Effector memory CD4-positive, alpha-beta T cell (primary cell): ENCODE measurements around the gene ZFY.
A peak's percentile ranks its signal among the peaks of the same experiment; 100 is the strongest.

Experiments used
- DNase-seq, 3 donors: peaks; one replicate each; pipeline ENCODE4 v3.0.0-alpha.2; 2020
- H3K27ac ChIP-seq: 2 replicates; pipeline ENCODE4 v1.7.0; 2013; ENCODE audit warnings: mild to moderate bottlenecking, low read length, moderate library complexity; ENCODE audit not compliant: insufficient read depth, poor library complexity, severe bottlenecking
- H3K27me3 ChIP-seq: replicated peaks from 2 replicates; pipeline ENCODE4 v1.7.0; 2013; ENCODE audit warnings: mild to moderate bottlenecking, low read length; ENCODE audit not compliant: insufficient read depth, control insufficient read depth, poor library complexity, severe bottlenecking
- H3K36me3 ChIP-seq: 2 replicates; pipeline ENCODE4 v1.7.0; 2013; ENCODE audit warnings: mild to moderate bottlenecking, low read length, moderate library complexity; ENCODE audit not compliant: control insufficient read depth, insufficient read depth
- H3K4me1 ChIP-seq: 2 replicates; pipeline ENCODE4 v1.7.0; 2013; ENCODE audit warnings: low read length, mild to moderate bottlenecking; ENCODE audit not compliant: control insufficient read depth, insufficient read depth, poor library complexity, severe bottlenecking
- H3K4me3 ChIP-seq: 2 replicates; pipeline ENCODE4 v1.7.0; 2013; ENCODE audit warnings: low read length, low read depth, mild to moderate bottlenecking; ENCODE audit not compliant: insufficient read depth, poor library complexity, severe bottlenecking
- H3K9me3 ChIP-seq: 2 replicates; pipeline ENCODE4 v1.7.0; 2013; ENCODE audit warnings: mild to moderate bottlenecking, low read length, moderate library complexity; ENCODE audit not compliant: control insufficient read depth
- total RNA-seq, 3 donors: gene quantifications; one replicate each; lab custom pipeline; 2026; lab: John Stamatoyannopoulos, UW

The ZFY gene
- total RNA-seq: 0 to 47.4 (median 39.3) reads per million in 3 donors

GRCh38 chrY:2934861-2935715, at the start of gene ZFY:
ZFY (plus strand) TSS chrY:2935381; CDS start chrY:2953937, 18,556 bp downstream.
- Histone ChIP-seq H3K36me3 (no peaks in the 10 kb centered on the region), H3K27ac (peak within 1 kb of the TSS; percentile 98), H3K4me1 (no peaks in the 10 kb centered on the region), H3K4me3 (peak within 1 kb of the TSS; percentile 48), H3K27me3 (no peaks in the 10 kb centered on the region), H3K9me3 (no peaks in the 10 kb centered on the region)
- DNase-seq: peak in 2 of 3 donors; percentile 63

- no peaks in the 10 kb centered on the region for H3K4me1 ChIP-seq
- no peaks in the 10 kb centered on the region for H3K27me3 ChIP-seq
- DNase-seq: no peak
- H3K4me3 ChIP-seq: no peak overlapping the region
- no peaks in the 10 kb centered on the region for H3K9me3 ChIP-seq
- no peak overlapping the region for H3K27ac ChIP-seq
- no peaks in the 10 kb centered on the region for H3K36me3 ChIP-seq
Observed at GRCh38 chrY:2885880-2886279, 49.3 kb upstream of the ZFY start.

DNA sequence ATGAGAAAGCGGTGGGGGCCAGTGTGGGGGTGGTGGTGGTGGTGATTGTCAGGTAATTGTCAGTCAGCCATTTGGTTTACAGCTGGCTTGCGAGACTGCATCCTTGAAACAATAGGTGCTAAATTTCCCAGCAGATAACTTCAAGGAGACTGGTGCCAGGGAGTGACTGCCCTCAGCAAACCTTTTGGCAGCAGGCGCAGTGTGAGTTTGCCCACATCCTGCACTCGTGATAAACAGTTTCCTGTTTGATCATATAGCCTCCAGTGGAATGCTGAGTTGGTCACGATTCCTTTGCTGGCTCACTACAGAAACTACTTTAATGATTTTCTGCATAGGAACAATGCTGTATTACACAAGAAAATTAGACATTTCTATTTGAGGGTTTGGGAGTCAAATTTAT, 47.8 kb upstream of the ZFY start:
- no peaks in the 10 kb centered on the region for H3K36me3 ChIP-seq
- H3K4me1 ChIP-seq: no peaks in the 10 kb centered on the region
- no peaks in the 10 kb centered on the region for H3K27me3 ChIP-seq
- H3K4me3 ChIP-seq: no peak overlapping the region
- no peaks in the 10 kb centered on the region for H3K9me3 ChIP-seq
- DNase-seq: peak in 1 of 3 donors; percentile 11
- no peak overlapping the region for H3K27ac ChIP-seq

DNA sequence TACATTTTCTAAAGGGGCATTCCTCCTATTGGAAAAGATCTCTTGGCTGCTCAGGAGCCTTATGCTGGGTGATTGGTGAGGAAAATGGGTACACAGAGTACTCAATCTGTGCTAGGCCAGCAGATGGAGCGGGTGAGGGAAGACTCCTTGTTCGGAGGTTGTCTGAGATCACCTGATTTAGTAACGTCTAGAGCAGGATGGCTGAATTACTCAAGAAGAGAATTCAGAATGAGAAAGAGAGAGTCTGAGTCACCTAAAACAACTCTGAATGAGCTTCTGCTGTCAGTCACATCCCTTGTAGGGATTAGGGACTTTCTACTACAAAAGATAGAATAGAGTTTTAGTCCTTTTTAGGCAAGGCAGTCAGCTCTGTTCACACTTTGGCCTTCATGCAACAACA, 47.2 kb upstream of the ZFY start:
- Histone ChIP-seq H3K27ac (no peak overlapping the region), H3K36me3 (no peaks in the 10 kb centered on the region), H3K4me1 (no peaks in the 10 kb centered on the region), H3K9me3 (no peaks in the 10 kb centered on the region), H3K4me3 (no peak overlapping the region), H3K27me3 (no peaks in the 10 kb centered on the region)
- DNase-seq: no peak

DNA sequence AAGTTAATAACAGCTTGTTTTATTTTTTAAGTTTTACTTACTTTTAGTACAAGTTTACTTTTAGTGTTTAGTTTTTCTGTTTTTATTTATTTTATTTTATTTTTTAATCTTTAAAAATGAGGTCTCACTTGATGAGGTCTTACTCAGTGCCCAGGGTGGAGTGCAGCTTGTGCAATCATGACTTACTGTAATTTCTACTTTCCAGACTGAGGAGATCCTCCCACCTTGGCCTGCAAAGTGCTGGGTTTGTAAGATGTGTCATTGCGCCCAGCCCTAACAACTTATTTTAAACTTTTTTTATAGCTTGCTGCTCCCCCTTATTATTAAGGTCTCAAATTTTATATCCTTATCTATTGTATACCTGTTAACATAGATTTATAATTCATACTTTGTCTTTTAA, 41.7 kb upstream of the ZFY start:
- H3K27ac ChIP-seq: no peak overlapping the region
- H3K36me3 ChIP-seq: no peaks in the 10 kb centered on the region
- H3K4me3 ChIP-seq: no peak overlapping the region
- no peaks in the 10 kb centered on the region for H3K4me1 ChIP-seq
- no peak for DNase-seq
- H3K9me3 ChIP-seq: no peaks in the 10 kb centered on the region
- no peaks in the 10 kb centered on the region for H3K27me3 ChIP-seq

- H3K36me3 ChIP-seq: no peaks in the 10 kb centered on the region
- H3K4me3 ChIP-seq: no peak overlapping the region
- no peak overlapping the region for H3K27ac ChIP-seq
- DNase-seq: no peak
- no peaks in the 10 kb centered on the region for H3K27me3 ChIP-seq
- no peaks in the 10 kb centered on the region for H3K4me1 ChIP-seq
- H3K9me3 ChIP-seq: no peaks in the 10 kb centered on the region
Observed at GRCh38 chrY:2896050-2896449, 39.1 kb upstream of the ZFY start.

DNA sequence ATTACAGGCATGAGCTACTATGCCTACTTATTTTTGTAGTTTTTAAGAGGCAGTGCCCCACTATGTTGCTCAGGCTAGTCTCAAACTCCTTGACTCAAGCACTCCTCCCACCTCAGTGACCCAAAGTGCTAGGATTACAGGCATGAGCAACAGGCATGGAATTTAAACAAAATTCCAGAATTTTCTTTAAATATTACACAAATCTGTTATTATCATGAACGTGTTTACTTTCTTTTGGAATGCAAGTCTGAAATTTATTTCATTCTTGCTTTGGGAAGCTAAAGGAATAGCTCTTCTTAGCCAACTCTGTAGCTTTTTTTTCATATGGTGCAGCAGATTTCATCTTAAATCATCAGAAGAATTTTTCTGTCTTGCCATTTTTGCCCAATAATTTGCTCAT, 27.8 kb upstream of the ZFY start:
- H3K4me3 ChIP-seq: no peak overlapping the region
- DNase-seq: no peak
- no peaks in the 10 kb centered on the region for H3K9me3 ChIP-seq
- H3K27ac ChIP-seq: no peak overlapping the region
- no peaks in the 10 kb centered on the region for H3K27me3 ChIP-seq
- H3K4me1 ChIP-seq: no peaks in the 10 kb centered on the region
- H3K36me3 ChIP-seq: no peaks in the 10 kb centered on the region

- no peaks in the 10 kb centered on the region for H3K9me3 ChIP-seq
- no peaks in the 10 kb centered on the region for H3K4me1 ChIP-seq
- no peaks in the 10 kb centered on the region for H3K27me3 ChIP-seq
- no peak overlapping the region for H3K4me3 ChIP-seq
- no peak for DNase-seq
- H3K27ac ChIP-seq: no peak overlapping the region
- no peaks in the 10 kb centered on the region for H3K36me3 ChIP-seq
Observed at GRCh38 chrY:2913066-2913815, 21.9 kb upstream of the ZFY start.

DNA sequence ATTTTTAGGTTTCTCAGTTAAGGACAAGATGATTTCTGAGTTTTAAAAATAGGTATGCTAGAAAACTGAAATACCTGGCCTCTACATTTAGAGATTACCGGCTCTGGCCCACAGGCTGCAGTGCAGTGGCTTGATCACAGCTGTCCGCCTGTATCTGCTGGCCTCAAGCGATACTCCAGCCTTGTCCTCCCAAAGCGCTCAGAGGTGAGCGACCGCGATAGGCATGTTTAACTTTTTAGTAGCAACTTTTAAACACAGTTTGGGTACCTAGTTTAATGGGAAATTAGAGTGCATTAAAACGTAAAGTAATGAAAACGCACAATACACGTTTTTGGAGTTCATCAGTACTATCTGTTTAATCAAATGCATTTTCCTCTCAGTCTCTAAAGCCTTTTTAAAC, 1.1 kb upstream of the ZFY start:
- Histone ChIP-seq H3K4me1 (no peaks in the 10 kb centered on the region), H3K27ac (peak overlapping the region; percentile 98), H3K36me3 (no peaks in the 10 kb centered on the region), H3K9me3 (no peaks in the 10 kb centered on the region), H3K4me3 (no peak overlapping the region), H3K27me3 (no peaks in the 10 kb centered on the region)
- DNase-seq: no peak
